OCI-LY7 (cell line): ENCODE data around the gene NAPSA. TPM values are rescaled to one million over a fixed set of nuclear protein-coding genes. Genes with fewer than 3 reads are reported as not detected.

ENCODE experiments used
- BruUV-seq: library from RNA; stranded (reverse); fragments of 400-500 nt; replicated peaks from 2 replicates; lab custom pipeline; 2021; lab: Mats Ljungman, UMichigan
- CTCF ChIA-PET: fragments of 300-600 bp; sonication (Branson Sonifier 250); formaldehyde crosslinking; loops from one replicate; lab custom pipeline; 2022; ENCODE audit warnings: antibody characterized with exemption; ENCODE audit not compliant: unreplicated experiment; lab: Charles Lee
- POLR2A ChIA-PET: fragments of 300-600 bp; sonication (Branson Sonifier 250); formaldehyde crosslinking; loops from one replicate; lab custom pipeline; 2022; ENCODE audit warnings: antibody characterized with exemption; lab: Charles Lee
- DNase-seq: peaks from one replicate; pipeline ENCODE4 v3.0.0-alpha.2; 2015; ENCODE audit warnings: low spot score
- H2AFZ ChIP-seq: fragments of 200-600 bp; sonication (generic), shearing (Covaris generic); 2 replicates; pipeline ENCODE4 v1.6.1; 2014; ENCODE audit warnings: mild to moderate bottlenecking, antibody characterized with exemption, low read length, moderate library complexity
- H3K27ac ChIP-seq: fragments of 200-600 bp; sonication (generic); 2 replicates; pipeline ENCODE4 v1.5.1; 2014; ENCODE audit warnings: mixed run types, low read depth, mild to moderate bottlenecking, moderate library complexity, low read length, inconsistent platforms; ENCODE audit not compliant: poor library complexity, severe bottlenecking
- H3K36me3 ChIP-seq: fragments of 200-600 bp; sonication (generic); 2 replicates; pipeline ENCODE4 v1.6.1; 2014; ENCODE audit warnings: mild to moderate bottlenecking, antibody characterized with exemption, low read length, moderate library complexity, mixed read lengths; ENCODE audit not compliant: insufficient read depth
- H3K4me1 ChIP-seq: fragments of 200-600 bp; sonication (generic); 2 replicates; pipeline ENCODE4 v1.5.1; 2014; ENCODE audit warnings: mild to moderate bottlenecking, low read length; ENCODE audit not compliant: insufficient read depth, poor library complexity, severe bottlenecking
- H3K4me2 ChIP-seq: fragments of 200-600 bp; sonication (generic); 2 replicates; pipeline ENCODE4 v1.6.1; 2014; ENCODE audit warnings: mild to moderate bottlenecking, low read length
- H3K4me3 ChIP-seq: fragments of 200-600 bp; sonication (generic); 2 replicates; pipeline ENCODE4 v1.5.1; 2014; ENCODE audit warnings: mild to moderate bottlenecking, low read depth, low read length; ENCODE audit not compliant: poor library complexity, severe bottlenecking
- H3K79me2 ChIP-seq: fragments of 200-600 bp; sonication (generic); 2 replicates; pipeline ENCODE4 v1.6.1; 2016; ENCODE audit warnings: low read depth, mild to moderate bottlenecking, low read length, moderate library complexity, mixed read lengths; ENCODE audit not compliant: insufficient read depth
- H3K9me2 ChIP-seq: fragments of 200-600 bp; sonication (generic); 2 replicates; pipeline ENCODE4 v1.6.1; 2016; ENCODE audit warnings: mild to moderate bottlenecking, low read length, mixed read lengths; ENCODE audit not compliant: insufficient read depth
- H3K9me3 ChIP-seq: fragments of 200-600 bp; sonication (generic); 2 replicates; pipeline ENCODE4 v1.6.1; 2014; ENCODE audit warnings: mild to moderate bottlenecking, mixed run types, low read length, mixed read lengths
- H4K20me1 ChIP-seq: fragments of 200-600 bp; sonication (generic); 2 replicates; pipeline ENCODE4 v1.6.1; 2014; ENCODE audit warnings: mild to moderate bottlenecking, antibody characterized with exemption, low read length, moderate library complexity, mixed read lengths; ENCODE audit not compliant: insufficient read depth
- EZH2phosphoT487 ChIP-seq: fragments of 200-600 bp; sonication (generic); IDR thresholded peaks from 2 replicates; pipeline ENCODE4 v1.6.1; 2018; ENCODE audit warnings: low read depth, borderline replicate concordance, mild to moderate bottlenecking, mixed run types, antibody characterized with exemption, low read length, moderate library complexity, mixed read lengths
- intact Hi-C: fragments of 100-400 bp; cut with micrococcal nuclease; formaldehyde crosslinking; loops from one replicate; pipeline ENCODE4 v1.10.0; 2022; ENCODE audit not compliant: unreplicated experiment
- total RNA-seq, 2 experiments: library from RNA; depleted of rRNA in 1 of 2; stranded (reverse); fragments of >200 nt in 1 of 2; shearing (Covaris generic) in 1 of 2; gene quantifications; 2 replicates each; pipeline ENCODE4 v1.2.3, GENCODE V29; 2014 to 2022
- TF ChIP-seq, protein P1 (sequence below): fragments of 200-600 bp; sonication (generic); conservative IDR thresholded peaks from 2 replicates; pipeline ENCODE4 v1.5.1; 2014; ENCODE audit warnings: mild to moderate bottlenecking, antibody characterized with exemption, low read length, moderate library complexity, mixed read lengths

Gene NAPSA
- total RNA-seq, 2 experiments from 2014 or later, result 5.7 to 30.1 TPM

DNA sequence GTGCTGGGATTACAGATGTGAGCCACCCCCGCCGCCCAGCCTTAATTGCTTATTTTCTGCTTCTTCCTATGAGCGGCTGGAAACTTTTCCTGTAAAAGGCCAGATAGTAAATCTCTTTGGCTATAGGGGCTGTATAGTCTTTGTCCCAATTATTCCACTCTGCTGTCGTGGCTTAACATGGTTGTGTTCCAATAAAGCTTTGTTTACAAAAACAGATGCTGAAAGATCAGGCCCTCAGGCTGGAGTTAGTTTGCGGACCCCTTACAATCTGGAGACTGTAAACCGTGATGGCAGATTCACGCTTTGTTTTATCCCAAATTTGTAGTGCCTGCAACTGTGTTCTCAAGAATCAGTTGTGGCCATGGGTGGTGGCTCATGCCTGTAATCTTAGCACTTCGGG lies 47.0 kb downstream of the NAPSA start:
- BruUV-seq, result no TSS peak
- no peak for DNase-seq
- H3K4me1 ChIP-seq, result peaks cover 13% of the 10 kb centered on the region
- H3K9me3 ChIP-seq, result no peaks in the 10 kb centered on the region
- CTCF ChIA-PET, result no interaction called here
- TF ChIP-seq, protein P1, sequence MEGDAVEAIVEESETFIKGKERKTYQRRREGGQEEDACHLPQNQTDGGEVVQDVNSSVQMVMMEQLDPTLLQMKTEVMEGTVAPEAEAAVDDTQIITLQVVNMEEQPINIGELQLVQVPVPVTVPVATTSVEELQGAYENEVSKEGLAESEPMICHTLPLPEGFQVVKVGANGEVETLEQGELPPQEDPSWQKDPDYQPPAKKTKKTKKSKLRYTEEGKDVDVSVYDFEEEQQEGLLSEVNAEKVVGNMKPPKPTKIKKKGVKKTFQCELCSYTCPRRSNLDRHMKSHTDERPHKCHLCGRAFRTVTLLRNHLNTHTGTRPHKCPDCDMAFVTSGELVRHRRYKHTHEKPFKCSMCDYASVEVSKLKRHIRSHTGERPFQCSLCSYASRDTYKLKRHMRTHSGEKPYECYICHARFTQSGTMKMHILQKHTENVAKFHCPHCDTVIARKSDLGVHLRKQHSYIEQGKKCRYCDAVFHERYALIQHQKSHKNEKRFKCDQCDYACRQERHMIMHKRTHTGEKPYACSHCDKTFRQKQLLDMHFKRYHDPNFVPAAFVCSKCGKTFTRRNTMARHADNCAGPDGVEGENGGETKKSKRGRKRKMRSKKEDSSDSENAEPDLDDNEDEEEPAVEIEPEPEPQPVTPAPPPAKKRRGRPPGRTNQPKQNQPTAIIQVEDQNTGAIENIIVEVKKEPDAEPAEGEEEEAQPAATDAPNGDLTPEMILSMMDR, result no peak
- no peak for TF ChIP-seq EZH2phosphoT487
- H3K4me3 ChIP-seq, result no peak overlapping the region
- no peaks in the 10 kb centered on the region for H4K20me1 ChIP-seq
- H3K9me2 ChIP-seq, result no peaks in the 10 kb centered on the region
- H3K27ac ChIP-seq, result no peak overlapping the region
- H3K4me2 ChIP-seq, result no peak overlapping the region
- H3K79me2 ChIP-seq, result no peaks in the 10 kb centered on the region
- intact Hi-C loops, result no loop called here
- peaks cover 37% of the 10 kb centered on the region for H3K36me3 ChIP-seq
- POLR2A ChIA-PET, result no interaction called here
- no peak overlapping the region for H2AFZ ChIP-seq

- no peak overlapping the region for H3K4me2 ChIP-seq
- H3K4me1 ChIP-seq, result peaks cover 13% of the 10 kb centered on the region
- DNase-seq, result no peak
- intact Hi-C loops, result no loop called here
- BruUV-seq, result no TSS peak
- ChIA-PET CTCF (no interaction called here), POLR2A (no interaction called here)
- H3K79me2 ChIP-seq, result no peaks in the 10 kb centered on the region
- H3K27ac ChIP-seq, result no peak overlapping the region
- H3K9me2 ChIP-seq, result no peaks in the 10 kb centered on the region
- H3K4me3 ChIP-seq, result no peak overlapping the region
- H4K20me1 ChIP-seq, result no peaks in the 10 kb centered on the region
- H2AFZ ChIP-seq, result no peak overlapping the region
- H3K36me3 ChIP-seq, result peaks cover 33% of the 10 kb centered on the region
- no peaks in the 10 kb centered on the region for H3K9me3 ChIP-seq
- no peak for TF ChIP-seq EZH2phosphoT487
- TF ChIP-seq, protein P1, result no peak
Observed at GRCh38 chr19:50317115-50317514, 48.3 kb downstream of the NAPSA start.

GRCh38 chr19:50315773-50316448 lies 49.5 kb downstream of the NAPSA start:
- no peak overlapping the region for H3K27ac ChIP-seq
- TF ChIP-seq, protein P1, result no peak
- TF ChIP-seq EZH2phosphoT487, result no peak
- no peaks in the 10 kb centered on the region for H3K79me2 ChIP-seq
- no TSS peak for BruUV-seq
- ChIA-PET CTCF (interaction anchor here (0.6 kb wide), 1 partner anchor 342 kb away, joined by 7 read pairs; no protein-coding TSS in a partner anchor), POLR2A (no interaction called here)
- H3K9me2 ChIP-seq, result no peaks in the 10 kb centered on the region
- H3K4me3 ChIP-seq, result no peak overlapping the region
- peaks cover 13% of the 10 kb centered on the region for H3K4me1 ChIP-seq
- H4K20me1 ChIP-seq, result no peaks in the 10 kb centered on the region
- H3K4me2 ChIP-seq, result peak overlapping the region; percentile 24; the same call in 1 of the 2 replicates
- no peak for DNase-seq
- peaks cover 32% of the 10 kb centered on the region for H3K36me3 ChIP-seq
- no peak overlapping the region for H2AFZ ChIP-seq
- no peaks in the 10 kb centered on the region for H3K9me3 ChIP-seq
- intact Hi-C loops, result no loop called here
